NCI-H748 treated with DMSO at 0.1 percent for 48 hours (cell line): ENCODE data around the gene WNT11.

Experiments used
- DNase-seq: peaks from one replicate; lab custom pipeline; 2025; lab: John Stamatoyannopoulos, UW

Gene WNT11

GRCh38 chr11:76153571-76153923 is 52.8 kb downstream of the WNT11 start:
- DNase-seq: no peak

- no peak for DNase-seq
Measured at GRCh38 chr11:76152741-76153570, 53.3 kb downstream of the WNT11 start.

GRCh38 chr11:76152086-76152681 is 54.1 kb downstream of the WNT11 start:
- no peak for DNase-seq

- no peak for DNase-seq
Measured at GRCh38 chr11:76151556-76152085, 54.7 kb downstream of the WNT11 start.

- DNase-seq: no peak
Measured at GRCh38 chr11:76150141-76150540, 56.2 kb downstream of the WNT11 start.

GRCh38 chr11:76149713-76150112 is 56.6 kb downstream of the WNT11 start:
- DNase-seq: no peak

GRCh38 chr11:76148941-76149613 is 57.2 kb downstream of the WNT11 start:
- DNase-seq: no peak

- DNase-seq: no peak
Measured at GRCh38 chr11:76148231-76148630, 58.1 kb downstream of the WNT11 start.

GRCh38 chr11:76147106-76147740 is 59.1 kb downstream of the WNT11 start:
- DNase-seq: no peak

GRCh38 chr11:76143274-76143673 is 63.0 kb downstream of the WNT11 start:
- no peak for DNase-seq

- DNase-seq: no peak
Measured at GRCh38 chr11:76141901-76142588, 64.3 kb downstream of the WNT11 start.

GRCh38 chr11:76140912-76141574 is 65.3 kb downstream of the WNT11 start:
- DNase-seq: no peak

- DNase-seq: no peak
Measured at GRCh38 chr11:76139314-76139713, 67.0 kb downstream of the WNT11 start.
